MCF 10A (cell line): Measurements from ENCODE around the gene RXRA. TPM values are rescaled to one million over a fixed set of nuclear protein-coding genes. Genes with fewer than 3 reads are reported as not detected.

ENCODE experiments used
- BruUV-seq: library from RNA; stranded (reverse); fragments of 400-500 nt; replicated peaks from 2 replicates; lab custom pipeline; 2021; lab: Mats Ljungman, UMichigan
- CTCF ChIA-PET: fragments of 300-600 bp; sonication (Branson Sonifier 250); formaldehyde crosslinking; extraction: SDS; loops from one replicate; lab custom pipeline; 2021; ENCODE audit warnings: antibody characterized with exemption, inconsistent platforms; lab: Yijun Ruan, JAX
- POLR2A ChIA-PET: fragments of 300-600, 350-650 bp; sonication (Branson Sonifier 250); formaldehyde crosslinking; extraction: SDS; loops from one replicate; lab custom pipeline; 2020; ENCODE audit warnings: antibody characterized with exemption, inconsistent platforms; lab: Yijun Ruan, JAX
- DNase-seq: peaks from one replicate; pipeline ENCODE4 v3.0.0-alpha.2; 2018; ENCODE audit not compliant: unreplicated experiment
- H3K27ac Mint-ChIP-seq: one replicate; pipeline ENCODE4 v1.8.0; 2022; ENCODE audit warnings: mild to moderate bottlenecking, low read depth, mixed read lengths; ENCODE audit not compliant: unreplicated experiment
- H3K27me3 Mint-ChIP-seq: one replicate; pipeline ENCODE4 v1.8.0; 2022; ENCODE audit warnings: mixed read lengths; ENCODE audit not compliant: insufficient read depth, unreplicated experiment
- H3K36me3 Mint-ChIP-seq: one replicate; pipeline ENCODE4 v1.8.0; 2022; ENCODE audit warnings: mild to moderate bottlenecking, moderate library complexity, mixed read lengths; ENCODE audit not compliant: insufficient read depth, unreplicated experiment
- H3K4me1 Mint-ChIP-seq: one replicate; pipeline ENCODE4 v1.8.0; 2022; ENCODE audit warnings: mixed read lengths; ENCODE audit not compliant: insufficient read depth, unreplicated experiment
- H3K4me3 Mint-ChIP-seq: one replicate; pipeline ENCODE4 v1.8.0; 2022; ENCODE audit warnings: mild to moderate bottlenecking, moderate library complexity, mixed read lengths; ENCODE audit not compliant: unreplicated experiment
- H3K9me3 Mint-ChIP-seq: one replicate; pipeline ENCODE4 v1.8.0; 2022; ENCODE audit warnings: mixed read lengths; ENCODE audit not compliant: unreplicated experiment
- CTCF ChIP-seq: fragments of 200-600 bp; IDR thresholded peaks from one replicate; pipeline ENCODE4 v1.8.0; 2022; ENCODE audit warnings: antibody characterized with exemption, mild to moderate bottlenecking; ENCODE audit not compliant: unreplicated experiment
- intact Hi-C: fragments of 100-400 bp; cut with micrococcal nuclease; formaldehyde crosslinking; loops from 2 replicates; pipeline ENCODE4 v1.14.1; 2022
- total RNA-seq: library from RNA; stranded (reverse); gene quantifications from 2 replicates; pipeline ENCODE4 v1.2.3, GENCODE V29; 2022

RXRA gene
- total RNA-seq, 1 experiment from 2014 or later = 65.5 TPM

- ChIA-PET POLR2A (interaction anchor here (1.1 to 6.3 kb wide), 9 partner anchors 11 to 65 kb away, joined by 5 to 37 read pairs (median 21); no protein-coding TSS in a partner anchor), CTCF (interaction anchor here (0.6 to 1.7 kb wide), 3 partner anchors 11 to 207 kb away, joined by 3 to 5 read pairs (median 4); no protein-coding TSS in a partner anchor)
- no peak overlapping the region for H3K27ac Mint-ChIP-seq
- no peaks in the 10 kb centered on the region for H3K27me3 Mint-ChIP-seq
- peak; percentile 81 for DNase-seq
- H3K4me3 Mint-ChIP-seq = peak overlapping the region; percentile 36
- no peak for TF ChIP-seq CTCF
- no peaks in the 10 kb centered on the region for H3K9me3 Mint-ChIP-seq
- H3K4me1 Mint-ChIP-seq = peaks cover 40% of the 10 kb centered on the region
- BruUV-seq = no TSS peak
- intact Hi-C loops = loop anchor here (2.0 to 5.0 kb wide), 3 partner anchors 29 to 54 kb away; partner anchors contain the start of gene RXRA
- H3K36me3 Mint-ChIP-seq = peaks cover 5% of the 10 kb centered on the region
These were observed 51.7 kb downstream of the RXRA start for GRCh38 chr9:134377976-134378375.

- ChIA-PET POLR2A (interaction anchor here (0.7 to 6.3 kb wide), 16 partner anchors 8 to 214 kb away, joined by 3 to 37 read pairs (median 8); no protein-coding TSS in a partner anchor), CTCF (interaction anchor here (0.5 to 1.8 kb wide), 10 partner anchors 12 to 208 kb away, joined by 3 to 7 read pairs (median 3); no protein-coding TSS in a partner anchor)
- Mint-ChIP-seq H3K36me3 (peaks cover 5% of the 10 kb centered on the region), H3K4me1 (peaks cover 39% of the 10 kb centered on the region), H3K4me3 (peak overlapping the region; percentile 40), H3K9me3 (no peaks in the 10 kb centered on the region), H3K27ac (no peak overlapping the region), H3K27me3 (no peaks in the 10 kb centered on the region)
- TF ChIP-seq CTCF = no peak
- BruUV-seq = no TSS peak
- intact Hi-C loops = loop anchor here (2.0 to 5.0 kb wide), 3 partner anchors 28 to 53 kb away; partner anchors contain the start of gene RXRA
- DNase-seq = peak; percentile 91
These were observed 52.7 kb downstream of the RXRA start for GRCh38 chr9:134378901-134379338.

DNA sequence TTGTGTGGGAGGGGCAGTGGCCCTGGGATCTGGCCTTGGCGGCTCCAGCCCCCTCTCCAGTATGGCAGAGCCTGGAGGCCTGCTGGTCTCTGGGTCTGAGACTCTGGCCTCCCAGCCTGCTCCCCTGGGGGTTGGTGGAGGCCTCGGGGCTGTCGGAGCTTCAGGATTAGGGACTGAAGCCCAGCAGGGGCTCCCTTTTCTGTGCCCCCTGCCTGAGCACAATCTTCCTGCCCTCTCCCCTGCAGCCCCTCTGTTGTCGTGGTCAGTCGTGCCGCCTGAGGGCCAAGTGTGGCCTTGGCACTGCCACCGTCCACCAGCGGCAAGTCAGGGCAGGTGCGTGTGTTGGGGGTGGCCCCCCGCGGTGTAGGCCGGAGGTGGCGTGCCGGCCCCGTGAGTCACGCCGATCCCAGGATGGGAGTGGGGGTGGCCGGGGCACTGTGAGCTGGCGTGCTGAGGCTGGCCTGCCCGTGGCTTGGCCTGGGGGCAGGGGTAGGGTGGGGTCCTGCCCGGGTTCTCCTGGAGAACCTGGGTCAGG is 53.6 kb downstream of the RXRA start:
- peak; percentile 91 for DNase-seq
- no peak for TF ChIP-seq CTCF
- no peaks in the 10 kb centered on the region for H3K27me3 Mint-ChIP-seq
- no peaks in the 10 kb centered on the region for H3K9me3 Mint-ChIP-seq
- peak overlapping the region; percentile 39 for H3K4me3 Mint-ChIP-seq
- peaks cover 43% of the 10 kb centered on the region for H3K4me1 Mint-ChIP-seq
- peak overlapping the region; percentile 78 for H3K27ac Mint-ChIP-seq
- POLR2A ChIA-PET = interaction anchor here (0.9 to 6.3 kb wide), 12 partner anchors 9 to 216 kb away, joined by 3 to 37 read pairs (median 14); partner anchors contain the start of gene RNU6ATAC
- CTCF ChIA-PET = interaction anchor here (0.7 to 1.8 kb wide), 5 partner anchors 34 to 1729 kb away, joined by 3 to 7 read pairs (median 4); no protein-coding TSS in a partner anchor
- intact Hi-C loops = loop anchor here (2.0 to 5.0 kb wide), 3 partner anchors 27 to 53 kb away; partner anchors contain the start of gene RXRA
- BruUV-seq = no TSS peak
- H3K36me3 Mint-ChIP-seq = peaks cover 5% of the 10 kb centered on the region
